Lung (tissue), 12 donors: ENCODE results near the gene CAP2. TPM values are rescaled to one million over a fixed set of nuclear protein-coding genes. Genes with fewer than 3 reads are reported as not detected.

Source experiments
- ATAC-seq: fragments of 200-7000 bp; cut with Tn5 transposase; one replicate; pipeline ENCODE4 v1.9.1; 2020; ENCODE audit warnings: moderate number of reproducible peaks; ENCODE audit not compliant: insufficient read depth, low FRiP score
- DNase-seq, 3 donors: peaks; one replicate each; pipeline ENCODE4 v3.0.0-alpha.2; 2013 to 2017
- H3K27ac ChIP-seq, 2 donors: one replicate each; pipeline ENCODE4 v1.5.1; 2013; ENCODE audit warnings: mild to moderate bottlenecking in 2 of 2, moderate library complexity in 2 of 2, control low read depth in 1 of 2, inconsistent platforms in 1 of 2, low read depth in 1 of 2, low read length in 1 of 2
- H3K27me3 ChIP-seq, 3 donors: one replicate each; pipeline ENCODE4 v1.5.1; 2013; ENCODE audit warnings: low read length in 2 of 3; ENCODE audit not compliant: control insufficient read depth in 3 of 3, insufficient read depth in 3 of 3
- H3K36me3 ChIP-seq, 4 donors: one replicate each; pipeline ENCODE4 v1.5.1; 2013; ENCODE audit warnings: low read length in 4 of 4, mild to moderate bottlenecking in 1 of 4, moderate library complexity in 1 of 4; ENCODE audit not compliant: control insufficient read depth in 4 of 4, insufficient read depth in 4 of 4
- H3K4me1 ChIP-seq, 5 donors: one replicate each; pipeline ENCODE4 v1.5.1; 2013; ENCODE audit warnings: low read length in 5 of 5, mild to moderate bottlenecking in 2 of 5, moderate library complexity in 1 of 5; ENCODE audit not compliant: control insufficient read depth in 5 of 5, insufficient read depth in 5 of 5
- H3K4me3 ChIP-seq: one replicate; pipeline ENCODE4 v1.5.1; 2013; ENCODE audit warnings: mild to moderate bottlenecking, control low read depth, moderate library complexity
- H3K9ac ChIP-seq, 2 donors: one replicate each; pipeline ENCODE4 v1.5.1; 2013; ENCODE audit warnings: low read length in 2 of 2, control low read depth in 1 of 2; ENCODE audit not compliant: insufficient read depth in 1 of 2
- H3K9me3 ChIP-seq, 4 donors: one replicate each; pipeline ENCODE4 v1.5.1; 2013; ENCODE audit warnings: low read length in 3 of 4, mild to moderate bottlenecking in 1 of 4, moderate library complexity in 1 of 4; ENCODE audit not compliant: control insufficient read depth in 4 of 4, insufficient read depth in 3 of 4
- WGBS, 2 donors: extraction: QIAGEN DNeasy Blood & Tissue Kit; methylation state at CpG; one replicate each; pipeline ENCODE4 v1.1.7; 2013; 5-methylcytosine and 5-hydroxymethylcytosine counted together
- polyA plus RNA-seq, 2 donors: library from polyadenylated mRNA; stranded (reverse); fragments of 200-250 nt; gene quantifications; one replicate each; pipeline ENCODE4 v1.2.1, GENCODE V29; 2013
- total RNA-seq, 2 donors: library from RNA; depleted of rRNA in 1 of 2; stranded (reverse); fragments of >200 nt in 1 of 2; gene quantifications; one replicate each; pipeline ENCODE4 v1.2.1, GENCODE V29; 2014 to 2021
- TF ChIP-seq, protein P1 (sequence below): IDR thresholded peaks from 2 replicates; pipeline ENCODE4 v1.5.1; 2012; ENCODE audit warnings: mild to moderate bottlenecking; ENCODE audit errors: control extremely low read depth, extremely low read depth
- donor health status: control.
- donor health status: control.
- donor health status: Bipolar disorder and iron deficiency.
- donor health status: healthy.
- donor health status: DM: yes; HTN: yes; CAD: no.

Gene CAP2
- total and polyA plus RNA-seq, 4 donors, result 2.0 to 5.7 (median 3.4) TPM

DNA sequence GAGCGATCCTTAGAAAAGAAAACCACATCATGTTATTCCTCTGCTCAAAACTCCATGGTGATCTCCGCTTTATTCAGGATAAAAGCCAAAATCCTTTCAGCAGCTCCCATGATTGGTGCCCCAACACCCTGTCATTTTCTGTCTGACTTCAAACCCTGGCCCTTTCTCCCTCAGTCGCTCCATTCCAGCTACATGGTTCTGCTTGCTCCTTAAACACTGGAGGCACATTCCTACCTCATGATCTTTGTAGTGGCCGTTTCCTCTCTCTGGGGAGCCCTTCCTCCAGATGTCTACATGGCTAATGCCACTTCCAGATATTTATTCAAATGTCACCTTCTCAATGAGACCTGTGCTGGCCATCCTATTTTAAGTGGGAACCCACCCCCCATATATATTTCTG is 100.8 kb downstream of the CAP2 start:
- H3K9ac ChIP-seq, result no peak overlapping the region
- WGBS, 2 donors, result 91 to 97% methylated on average over 4 of the region's 4 CpGs
- no peak overlapping the region for H3K4me3 ChIP-seq
- peak overlapping the region in 1 of 2 donors; percentile 25 for H3K27ac ChIP-seq
- H3K9me3 ChIP-seq, result no peaks in the 10 kb centered on the region
- TF ChIP-seq, protein P1, sequence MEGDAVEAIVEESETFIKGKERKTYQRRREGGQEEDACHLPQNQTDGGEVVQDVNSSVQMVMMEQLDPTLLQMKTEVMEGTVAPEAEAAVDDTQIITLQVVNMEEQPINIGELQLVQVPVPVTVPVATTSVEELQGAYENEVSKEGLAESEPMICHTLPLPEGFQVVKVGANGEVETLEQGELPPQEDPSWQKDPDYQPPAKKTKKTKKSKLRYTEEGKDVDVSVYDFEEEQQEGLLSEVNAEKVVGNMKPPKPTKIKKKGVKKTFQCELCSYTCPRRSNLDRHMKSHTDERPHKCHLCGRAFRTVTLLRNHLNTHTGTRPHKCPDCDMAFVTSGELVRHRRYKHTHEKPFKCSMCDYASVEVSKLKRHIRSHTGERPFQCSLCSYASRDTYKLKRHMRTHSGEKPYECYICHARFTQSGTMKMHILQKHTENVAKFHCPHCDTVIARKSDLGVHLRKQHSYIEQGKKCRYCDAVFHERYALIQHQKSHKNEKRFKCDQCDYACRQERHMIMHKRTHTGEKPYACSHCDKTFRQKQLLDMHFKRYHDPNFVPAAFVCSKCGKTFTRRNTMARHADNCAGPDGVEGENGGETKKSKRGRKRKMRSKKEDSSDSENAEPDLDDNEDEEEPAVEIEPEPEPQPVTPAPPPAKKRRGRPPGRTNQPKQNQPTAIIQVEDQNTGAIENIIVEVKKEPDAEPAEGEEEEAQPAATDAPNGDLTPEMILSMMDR, result no peak
- DNase-seq (no peak), ATAC-seq (no peak)
- H3K4me1 ChIP-seq, result peaks cover 0 to 28% (median 6%) of the 10 kb centered on the region in 5 donors
- H3K27me3 ChIP-seq, result no peaks in the 10 kb centered on the region
- no peaks in the 10 kb centered on the region for H3K36me3 ChIP-seq

DNA sequence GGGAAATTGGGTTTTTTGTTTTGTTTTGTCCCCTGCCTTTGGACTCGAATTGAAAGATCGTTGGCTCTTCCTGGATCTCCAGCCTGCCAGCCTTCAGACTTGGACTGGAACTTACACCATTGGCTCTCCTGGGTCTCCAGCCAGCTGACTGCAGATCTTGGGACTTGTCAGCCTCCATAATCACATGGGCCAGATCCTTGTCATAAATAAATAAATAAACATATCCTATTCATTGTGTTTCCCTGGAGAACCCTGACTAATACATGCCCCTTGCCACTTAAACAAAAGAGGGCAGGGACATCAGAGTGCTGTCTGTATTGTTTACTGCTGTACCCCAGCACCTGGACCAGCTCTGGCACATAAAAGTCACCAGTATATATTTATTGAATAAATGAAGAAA is 101.5 kb downstream of the CAP2 start:
- H3K4me3 ChIP-seq, result no peak overlapping the region
- no peak for DNase-seq
- H3K36me3 ChIP-seq, result no peaks in the 10 kb centered on the region
- no peak overlapping the region for H3K9ac ChIP-seq
- TF ChIP-seq, protein P1, result no peak
- no peaks in the 10 kb centered on the region for H3K9me3 ChIP-seq
- H3K4me1 ChIP-seq, result peaks cover 0 to 27% (median 6%) of the 10 kb centered on the region in 5 donors
- no peaks in the 10 kb centered on the region for H3K27me3 ChIP-seq
- H3K27ac ChIP-seq, result no peak overlapping the region
- 87 to 95% methylated on average over 2 of the region's 2 CpGs for WGBS, 2 donors
- ATAC-seq, result no peak

DNA sequence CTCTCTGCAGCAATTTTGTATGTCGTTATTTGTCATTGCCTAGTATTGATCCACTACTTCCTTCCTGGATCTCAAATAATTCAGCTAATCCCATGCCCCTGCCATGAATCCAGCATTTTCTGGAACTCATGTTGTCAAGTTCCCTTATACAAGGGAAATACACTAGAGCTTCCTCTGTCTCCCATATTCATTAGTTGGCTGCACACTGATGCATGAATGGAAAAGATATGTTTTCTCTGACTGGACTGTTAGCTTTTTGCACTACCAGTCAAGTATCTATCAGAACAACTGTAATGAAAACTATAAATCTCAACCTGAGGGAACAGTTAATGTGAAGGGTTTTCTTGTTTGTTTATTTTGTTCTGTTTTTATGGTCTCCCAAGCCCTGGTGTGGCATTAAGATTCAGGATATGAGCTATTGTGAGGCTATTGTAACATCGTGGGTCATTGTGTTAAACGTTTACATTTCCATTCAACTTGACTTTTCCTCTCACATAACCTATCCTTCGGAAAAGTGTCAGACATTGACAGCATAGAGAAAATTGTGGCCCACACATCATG is 104.2 kb downstream of the CAP2 start:
- TF ChIP-seq, protein P1, result no peak
- WGBS, 2 donors, result 58 to 65% methylated on average over 4 of the region's 4 CpGs
- H3K9me3 ChIP-seq, result no peaks in the 10 kb centered on the region
- no peak overlapping the region for H3K4me3 ChIP-seq
- ATAC-seq (no peak), DNase-seq (no peak)
- H3K27ac ChIP-seq, result no peak overlapping the region
- H3K36me3 ChIP-seq, result peaks cover 0 to 3% (median 0%) of the 10 kb centered on the region in 4 donors
- H3K4me1 ChIP-seq, result peaks cover 0 to 8% (median 0%) of the 10 kb centered on the region in 5 donors
- H3K27me3 ChIP-seq, result no peaks in the 10 kb centered on the region
- no peak overlapping the region for H3K9ac ChIP-seq

DNA sequence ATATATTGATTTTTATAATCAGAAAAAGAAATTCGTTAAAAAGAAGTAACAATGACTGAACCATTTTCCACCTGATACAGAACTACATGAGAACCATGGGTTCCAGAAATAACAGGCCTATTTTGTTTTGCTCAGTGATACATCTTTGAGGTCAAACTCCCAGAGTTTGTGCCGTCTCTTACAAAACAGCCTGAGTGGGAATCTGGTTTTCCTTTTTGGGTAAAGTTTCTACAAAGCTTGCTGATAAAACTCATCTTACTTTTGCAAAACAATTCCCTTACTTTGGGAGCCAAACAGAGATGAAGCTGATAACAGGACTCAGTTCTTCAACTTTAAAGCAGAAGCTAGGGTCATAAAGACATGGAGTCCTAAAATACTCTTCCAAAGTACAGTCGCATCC is 108.0 kb downstream of the CAP2 start:
- H3K9ac ChIP-seq, result no peak overlapping the region
- H3K4me3 ChIP-seq, result no peak overlapping the region
- 96 to 97% methylated on average over 3 of the region's 3 CpGs for WGBS, 2 donors
- H3K9me3 ChIP-seq, result no peaks in the 10 kb centered on the region
- H3K36me3 ChIP-seq, result peaks cover 0 to 6% (median 0%) of the 10 kb centered on the region in 4 donors
- TF ChIP-seq, protein P1, result no peak
- H3K27ac ChIP-seq, result no peak overlapping the region
- no peaks in the 10 kb centered on the region for H3K27me3 ChIP-seq
- peaks cover 0 to 8% (median 1%) of the 10 kb centered on the region in 5 donors for H3K4me1 ChIP-seq
- DNase-seq, result no peak
- ATAC-seq, result no peak
